ENCODE data around the gene OR10S1. TPM values are rescaled to one million over a fixed set of nuclear protein-coding genes. Genes with fewer than 3 reads are reported as not detected.

Gene OR10S1
- total and polyA plus RNA-seq, 4 donors: not detected

GRCh38 chr11:123956752-123957151 is 20.8 kb downstream of the OR10S1 start:
- DNase-seq (no peak), ATAC-seq (ENCODE audit: low FRiP score) (no peak)
- intact Hi-C loops (cut with DNase I): no loop called here
- Histone ChIP-seq H3K27ac (ENCODE audit: low read depth in 1 of 2, low read length in 2 of 2) (no peak overlapping the region), H3K36me3 (ENCODE audit: control insufficient read depth in 1 of 2, insufficient read depth in 2 of 2, low read length in 1 of 2) (no peaks in the 10 kb centered on the region), H3K4me1 (ENCODE audit: control insufficient read depth in 1 of 2, insufficient read depth in 2 of 2, low read length in 2 of 2) (no peaks in the 10 kb centered on the region), H3K27me3 (ENCODE audit: control insufficient read depth in 1 of 2, insufficient read depth in 2 of 2, low read length in 1 of 2) (no peaks in the 10 kb centered on the region), H3K9me3 (ENCODE audit: control insufficient read depth, low read length) (no peaks in the 10 kb centered on the region), H3K4me3 (ENCODE audit: low read length in 2 of 2) (no peak overlapping the region)

- Histone ChIP-seq H3K27me3 (ENCODE audit: control insufficient read depth in 1 of 2, insufficient read depth in 2 of 2, low read length in 1 of 2) (no peaks in the 10 kb centered on the region), H3K4me3 (ENCODE audit: low read length in 2 of 2) (no peak overlapping the region), H3K9me3 (ENCODE audit: control insufficient read depth, low read length) (no peaks in the 10 kb centered on the region), H3K4me1 (ENCODE audit: control insufficient read depth in 1 of 2, insufficient read depth in 2 of 2, low read length in 2 of 2) (no peaks in the 10 kb centered on the region), H3K36me3 (ENCODE audit: control insufficient read depth in 1 of 2, insufficient read depth in 2 of 2, low read length in 1 of 2) (no peaks in the 10 kb centered on the region), H3K27ac (ENCODE audit: low read depth in 1 of 2, low read length in 2 of 2) (no peak overlapping the region)
- WGBS, 2 donors: 48 to 66% methylated on average over 1 of the region's 1 CpG
- DNase-seq (no peak), ATAC-seq (ENCODE audit: low FRiP score) (no peak)
- intact Hi-C loops (cut with DNase I): no loop called here
These were observed 32.4 kb downstream of the OR10S1 start for GRCh38 chr11:123945132-123945531.

GRCh38 chr11:123943738-123944137 is 33.8 kb downstream of the OR10S1 start, which contains the start of gene OR6T1:
TSS of gene OR6T1 (minus strand) at chr11:123943838. CDS start at chr11:123943838, 0 bp downstream.
- ATAC-seq (ENCODE audit: low FRiP score): no peak
- Histone ChIP-seq H3K36me3 (ENCODE audit: control insufficient read depth in 1 of 2, insufficient read depth in 2 of 2, low read length in 1 of 2) (no peaks in the 10 kb centered on the region), H3K4me3 (ENCODE audit: low read length in 2 of 2) (no peak within 1 kb of the TSS), H3K27me3 (ENCODE audit: control insufficient read depth in 1 of 2, insufficient read depth in 2 of 2, low read length in 1 of 2) (no peaks in the 10 kb centered on the region), H3K4me1 (ENCODE audit: control insufficient read depth in 1 of 2, insufficient read depth in 2 of 2, low read length in 2 of 2) (no peaks in the 10 kb centered on the region), H3K9me3 (ENCODE audit: control insufficient read depth, low read length) (peaks cover 3% of the 10 kb centered on the region), H3K27ac (ENCODE audit: low read depth in 1 of 2, low read length in 2 of 2) (no peak within 1 kb of the TSS)
- WGBS, 2 donors: 88 to 89% methylated on average over 3 of the region's 3 CpGs
- intact Hi-C loops (cut with DNase I): no loop called here
- no peak for DNase-seq

- H3K36me3 ChIP-seq (ENCODE audit: control insufficient read depth in 1 of 2, insufficient read depth in 2 of 2, low read length in 1 of 2): no peaks in the 10 kb centered on the region
- intact Hi-C loops (cut with DNase I): no loop called here
- no peak overlapping the region for H3K27ac ChIP-seq (ENCODE audit: low read depth in 1 of 2, low read length in 2 of 2)
- H3K4me1 ChIP-seq (ENCODE audit: control insufficient read depth in 1 of 2, insufficient read depth in 2 of 2, low read length in 2 of 2): no peaks in the 10 kb centered on the region
- ATAC-seq (ENCODE audit: low FRiP score) (no peak), DNase-seq (no peak)
- no peak overlapping the region for H3K4me3 ChIP-seq (ENCODE audit: low read length in 2 of 2)
- 78 to 83% methylated on average over 4 of the region's 4 CpGs for WGBS, 2 donors
- H3K27me3 ChIP-seq (ENCODE audit: control insufficient read depth in 1 of 2, insufficient read depth in 2 of 2, low read length in 1 of 2): no peaks in the 10 kb centered on the region
- H3K9me3 ChIP-seq (ENCODE audit: control insufficient read depth, low read length): peaks cover 3% of the 10 kb centered on the region
These were observed 35.2 kb downstream of the OR10S1 start for GRCh38 chr11:123942413-123942812.

- no peaks in the 10 kb centered on the region for H3K4me1 ChIP-seq (ENCODE audit: control insufficient read depth in 1 of 2, insufficient read depth in 2 of 2, low read length in 2 of 2)
- WGBS, 2 donors: 38 to 39% methylated on average over 1 of the region's 1 CpG
- ATAC-seq (ENCODE audit: low FRiP score): no peak
These were observed 38.3 kb downstream of the OR10S1 start, which contains the start of gene OR4D5 for GRCh38 chr11:123939317-123939716. TSS of gene OR4D5 (plus strand) at chr11:123939617. CDS start at chr11:123939617, 0 bp downstream.

More at GRCh38 chr11:123939317-123939716, 38.3 kb downstream of the OR10S1 start, which contains the start of gene OR4D5:
- intact Hi-C loops (cut with DNase I): no loop called here
- no peak for DNase-seq
- no peak within 1 kb of the TSS for H3K27ac ChIP-seq (ENCODE audit: low read depth in 1 of 2, low read length in 2 of 2)
- peaks cover 3% of the 10 kb centered on the region for H3K9me3 ChIP-seq (ENCODE audit: control insufficient read depth, low read length)
- H3K4me3 ChIP-seq (ENCODE audit: low read length in 2 of 2): no peak within 1 kb of the TSS
- H3K27me3 ChIP-seq (ENCODE audit: control insufficient read depth in 1 of 2, insufficient read depth in 2 of 2, low read length in 1 of 2): no peaks in the 10 kb centered on the region
- H3K36me3 ChIP-seq (ENCODE audit: control insufficient read depth in 1 of 2, insufficient read depth in 2 of 2, low read length in 1 of 2): no peaks in the 10 kb centered on the region

Other genes starting within 250 kb of the OR10S1 start
- gene ZNF202, start 236.1 kb downstream of the OR10S1 start, total RNA-seq: 1 to 10 TPM; 8.6 to 8.7 TPM
- 1 to 10 TPM; 1.9 to 6.5 TPM for gene ZNF202, start 236.1 kb downstream of the OR10S1 start, polyA plus RNA-seq
- not detected for gene OR6X1, start 223.3 kb downstream of the OR10S1 start, total RNA-seq
- not detected for gene OR6X1, start 223.3 kb downstream of the OR10S1 start, polyA plus RNA-seq
- gene OR6M1, start 171.4 kb downstream of the OR10S1 start, total RNA-seq: not detected
- not detected for gene OR6M1, start 171.4 kb downstream of the OR10S1 start, polyA plus RNA-seq
- not detected for gene TMEM225, start 92.1 kb downstream of the OR10S1 start, total RNA-seq
- gene TMEM225, start 92.1 kb downstream of the OR10S1 start, polyA plus RNA-seq: not detected
- gene OR8D4, start 75.6 kb downstream of the OR10S1 start, total RNA-seq: not detected
- gene OR8D4, start 75.6 kb downstream of the OR10S1 start, polyA plus RNA-seq: not detected
- gene OR4D5, start 38.2 kb downstream of the OR10S1 start, total RNA-seq: not detected
- not detected for gene OR4D5, start 38.2 kb downstream of the OR10S1 start, polyA plus RNA-seq
- gene OR6T1, start 33.9 kb downstream of the OR10S1 start, total RNA-seq: not detected
- not detected for gene OR6T1, start 33.9 kb downstream of the OR10S1 start, polyA plus RNA-seq
- not detected for gene OR10G6, start 17.4 kb upstream of the OR10S1 start, total RNA-seq
- gene OR10G6, start 17.4 kb upstream of the OR10S1 start, polyA plus RNA-seq: not detected
- not detected for gene OR10G4, start 35.2 kb upstream of the OR10S1 start, total RNA-seq
- gene OR10G4, start 35.2 kb upstream of the OR10S1 start, polyA plus RNA-seq: not detected
- gene OR10G9, start 45.2 kb upstream of the OR10S1 start, total RNA-seq: not detected
- not detected for gene OR10G9, start 45.2 kb upstream of the OR10S1 start, polyA plus RNA-seq
- not detected for gene OR10G8, start 49.0 kb upstream of the OR10S1 start, total RNA-seq
- gene OR10G8, start 49.0 kb upstream of the OR10S1 start, polyA plus RNA-seq: not detected
- gene OR10G7, start 63.5 kb upstream of the OR10S1 start, total RNA-seq: not detected
- gene OR10G7, start 63.5 kb upstream of the OR10S1 start, polyA plus RNA-seq: not detected
- gene VWA5A, start 137.7 kb upstream of the OR10S1 start, total RNA-seq: 10 to 100 TPM; 24.5 to 56.7 TPM
- gene VWA5A, start 137.7 kb upstream of the OR10S1 start, polyA plus RNA-seq: 10 to 100 TPM in 1 of 2 donors, 1 to 10 TPM in 1; 9.9 to 27.8 TPM
- not detected for gene OR10D3, start 205.6 kb upstream of the OR10S1 start, total RNA-seq
- gene OR10D3, start 205.6 kb upstream of the OR10S1 start, polyA plus RNA-seq: not detected